Effector CD8-positive, alpha-beta T cell (primary cell): ENCODE measurements around the gene SDR39U1.
A peak's percentile ranks its signal among the peaks of the same experiment; 100 is the strongest.

Source experiments
- DNase-seq: peaks from one replicate; lab custom pipeline; 2025; lab: John Stamatoyannopoulos, UW

SDR39U1 gene

DNA sequence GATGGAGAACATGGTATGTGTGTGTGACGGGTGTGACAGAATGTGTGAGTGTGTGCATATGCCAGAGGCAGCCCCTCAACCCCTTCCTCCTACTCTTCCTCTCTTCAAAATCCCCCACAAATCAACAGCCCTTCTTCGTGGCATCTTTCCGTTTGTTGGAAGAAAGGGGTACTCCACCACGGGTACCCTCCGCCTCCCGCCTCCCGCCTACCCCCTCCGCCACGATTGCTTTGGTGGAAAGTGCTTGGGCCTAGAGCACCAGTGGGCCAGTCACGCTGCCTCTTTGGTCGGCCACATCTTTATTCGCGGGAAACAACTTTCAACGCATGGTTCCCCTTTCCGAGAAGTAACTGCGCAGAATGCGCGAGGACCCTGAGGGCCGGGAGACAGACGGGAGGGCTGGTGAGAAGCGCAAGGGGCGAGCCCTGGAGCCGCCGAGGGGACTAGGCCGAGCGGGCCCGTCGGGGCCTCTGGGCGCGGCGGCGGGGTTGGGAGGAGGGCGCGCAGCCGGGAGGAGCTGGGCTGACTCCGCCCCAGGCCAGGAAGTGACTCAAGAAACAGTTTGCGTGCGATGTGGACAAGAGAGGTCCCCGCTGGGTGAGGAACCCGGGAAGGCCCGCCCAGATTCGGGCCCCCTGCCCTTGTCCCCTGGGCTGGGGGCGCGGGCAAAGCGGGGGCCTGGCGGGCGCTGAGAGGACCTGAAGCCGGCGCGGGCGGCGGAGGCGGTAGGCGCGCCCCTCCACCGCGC lies 13.0 kb downstream of the SDR39U1 start, which contains the start of the genes CBLN3 and KHNYN:
CBLN3 (minus strand) TSS at position 274 of the 748 bp plus-strand sequence. CDS start 614 bp downstream, outside the sequence.
KHNYN (plus strand) TSS at position 560 of the 748 bp plus-strand sequence. CDS start 777 bp downstream, outside the sequence.
- DNase-seq: peak; percentile 72

DNA sequence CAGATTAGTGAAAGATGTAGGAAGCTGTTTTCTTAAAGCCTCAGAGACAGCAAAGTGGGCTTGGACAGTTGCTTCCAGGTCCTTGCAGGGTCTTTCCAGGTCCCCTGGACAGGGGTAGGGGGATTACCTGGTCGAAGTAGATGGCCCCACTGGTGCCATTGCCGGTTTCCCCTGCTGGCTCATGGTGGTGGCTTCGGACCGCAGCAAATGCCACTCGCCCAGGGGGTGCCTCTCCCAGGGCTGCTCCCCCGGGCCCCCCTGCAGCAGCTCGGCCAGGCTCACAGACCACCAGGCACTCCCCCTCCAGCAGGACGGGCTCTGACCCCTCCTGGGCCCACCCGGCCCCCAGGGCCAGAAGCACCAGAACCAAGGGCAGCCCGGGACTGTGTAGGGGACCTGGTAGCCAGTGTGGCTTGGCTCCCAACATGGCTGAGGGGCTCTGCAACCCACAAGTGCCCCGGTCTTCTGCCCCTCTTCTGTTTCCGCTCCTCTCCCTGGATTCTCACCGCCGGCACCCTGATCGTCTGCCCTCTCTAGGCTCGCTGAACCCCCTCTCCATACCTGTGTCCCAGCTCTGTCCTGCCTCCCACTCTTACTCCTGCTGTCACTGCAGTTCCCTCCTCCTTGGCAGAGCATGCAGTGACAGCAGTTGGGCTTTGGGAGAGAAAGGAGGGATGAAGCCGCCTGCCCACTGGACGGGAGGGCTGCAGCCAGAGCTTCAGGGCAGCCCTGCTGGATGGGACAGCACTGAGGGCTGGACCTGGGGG lies 13.8 kb downstream of the SDR39U1 start:
- DNase-seq: no peak

- DNase-seq: no peak
These were observed 14.8 kb downstream of the SDR39U1 start for GRCh38 chr14:24427537-24428508.

GRCh38 chr14:24426912-24427536 lies 15.6 kb downstream of the SDR39U1 start:
- no peak for DNase-seq

DNA sequence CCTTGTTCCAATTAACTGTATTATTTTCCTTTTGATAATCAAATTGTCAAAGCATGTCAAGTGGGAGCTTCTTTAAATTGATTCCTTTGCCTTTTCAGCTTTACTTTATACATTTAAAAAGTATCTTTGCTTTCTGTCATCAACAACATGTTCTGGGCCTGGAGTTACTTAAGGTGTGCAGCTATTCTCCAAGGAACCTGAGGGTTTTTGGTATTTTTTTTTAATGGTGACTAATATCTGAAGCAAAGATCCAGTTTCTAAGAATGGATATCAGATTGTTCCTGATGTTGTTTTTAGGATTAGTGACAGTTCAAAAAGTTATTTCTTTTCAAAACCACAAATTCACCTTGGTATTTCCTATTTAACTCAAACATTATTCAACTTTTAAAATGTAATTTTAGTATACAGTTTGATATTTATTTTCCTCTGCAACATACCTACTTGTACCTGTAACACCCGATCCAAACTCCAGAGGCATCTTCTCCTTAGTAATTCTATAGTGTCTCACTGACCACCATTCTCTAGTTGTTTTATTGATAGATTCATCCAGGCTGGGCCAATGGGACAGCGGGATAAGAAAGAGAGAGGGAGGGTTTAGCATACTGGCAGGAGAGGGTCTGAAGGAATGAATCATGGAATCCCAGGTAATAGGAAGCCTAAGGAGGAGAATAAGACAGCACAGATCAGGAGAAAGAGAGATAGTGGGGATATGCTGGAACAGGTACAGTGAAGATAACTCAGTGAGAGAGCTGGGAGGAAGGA lies 16.2 kb downstream of the SDR39U1 start:
- DNase-seq: no peak

DNA sequence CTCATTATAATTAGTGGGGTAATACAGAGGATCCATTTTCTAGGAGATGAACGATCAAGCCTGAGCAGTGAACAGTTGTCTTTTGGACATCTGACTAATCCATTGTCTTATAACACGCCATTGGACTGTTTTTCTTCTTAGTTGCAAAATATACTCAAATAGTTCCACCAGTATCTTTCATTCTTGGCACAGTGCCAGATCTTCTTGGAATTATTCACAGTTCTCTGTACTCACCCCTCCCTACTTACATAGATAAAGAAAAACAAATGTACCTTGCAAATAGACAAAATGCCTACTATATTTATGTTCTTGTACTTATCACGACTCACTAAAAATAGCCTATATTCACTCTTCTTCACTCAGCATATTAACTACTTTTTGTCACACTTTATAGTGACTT lies 16.9 kb downstream of the SDR39U1 start:
- no peak for DNase-seq

DNA sequence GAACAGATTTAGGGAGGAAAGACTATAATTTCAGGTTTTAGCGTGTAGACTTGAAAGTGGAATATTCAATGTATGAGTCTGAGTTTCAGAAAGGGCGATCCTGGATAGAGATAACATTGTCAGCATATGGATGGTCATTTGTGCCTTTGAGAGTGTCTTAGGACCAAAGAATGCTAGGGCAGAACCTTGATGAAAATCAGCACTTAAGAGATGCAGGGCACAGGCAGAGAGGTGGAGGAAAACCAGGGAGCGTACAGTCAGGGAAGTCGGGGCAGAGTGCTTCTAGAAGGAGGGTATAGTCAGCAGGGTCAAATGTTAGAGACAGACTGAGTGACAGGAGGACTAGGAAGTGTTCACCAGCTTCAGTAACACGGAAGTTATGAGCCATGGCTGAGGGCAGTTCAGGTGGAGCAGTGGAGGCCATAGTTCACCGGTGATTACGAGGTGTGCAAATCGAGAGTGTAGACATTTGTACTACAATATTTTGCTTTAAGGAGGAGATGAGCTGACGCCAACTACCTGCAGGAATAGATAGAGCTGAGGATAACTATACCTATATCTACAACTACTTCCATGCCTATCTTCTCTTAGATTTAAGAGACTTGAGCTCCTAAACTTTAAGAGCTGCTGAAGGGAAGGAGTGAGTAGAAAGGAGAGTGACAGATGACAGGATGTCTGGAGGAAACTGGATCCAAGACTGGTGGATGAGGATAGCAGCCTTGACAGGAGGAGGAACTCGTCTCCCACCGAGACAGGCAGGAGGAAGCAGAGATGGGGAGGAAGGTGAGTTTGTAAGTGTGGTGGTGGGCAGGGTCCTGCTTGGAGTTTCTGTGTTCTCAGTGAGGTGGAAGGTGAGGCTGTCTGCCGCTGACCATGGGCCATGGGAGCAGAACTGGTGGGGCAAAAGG lies 19.6 kb downstream of the SDR39U1 start:
- no peak for DNase-seq

DNA sequence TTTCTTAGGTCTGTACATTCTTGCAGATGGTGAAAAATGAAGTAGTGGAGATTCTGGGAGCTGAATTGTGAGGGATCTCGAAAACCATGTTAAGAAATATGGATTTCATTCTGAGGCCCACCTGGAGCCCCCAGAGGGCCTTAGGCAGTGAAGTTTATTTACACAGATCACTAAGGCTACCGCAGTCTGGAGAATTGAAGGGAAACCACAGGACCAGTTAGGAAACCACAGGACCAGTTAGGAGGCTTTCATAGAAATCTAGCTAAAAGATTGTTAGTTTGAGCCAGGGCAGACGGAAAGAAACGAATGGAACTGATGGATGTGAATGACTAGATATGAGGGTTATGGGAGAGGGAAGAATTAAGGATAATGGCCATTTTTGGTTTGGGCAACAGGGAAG lies 20.3 kb downstream of the SDR39U1 start:
- DNase-seq: no peak

DNA sequence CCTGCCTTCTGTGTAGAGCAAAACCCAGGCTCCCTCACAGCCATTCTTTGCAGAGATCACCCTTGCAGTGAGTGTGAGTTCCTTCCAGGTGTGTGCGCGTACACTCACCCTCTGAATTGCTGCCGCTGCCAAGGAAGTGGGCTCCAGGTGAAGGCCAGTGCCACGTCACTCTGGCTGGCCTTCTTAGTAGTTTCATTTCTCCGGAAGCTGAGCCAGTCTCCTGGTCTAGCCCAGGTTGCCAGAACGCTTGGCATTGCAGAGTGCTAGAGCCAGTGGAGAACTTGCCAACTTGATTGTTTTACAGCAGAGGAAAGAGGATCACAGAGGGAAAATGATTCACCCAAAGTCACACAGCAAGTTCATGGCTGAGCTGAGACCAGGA lies 24.1 kb downstream of the SDR39U1 start:
- DNase-seq: no peak

- DNase-seq: no peak
These were observed 24.6 kb downstream of the SDR39U1 start for GRCh38 chr14:24417832-24418491.

DNA sequence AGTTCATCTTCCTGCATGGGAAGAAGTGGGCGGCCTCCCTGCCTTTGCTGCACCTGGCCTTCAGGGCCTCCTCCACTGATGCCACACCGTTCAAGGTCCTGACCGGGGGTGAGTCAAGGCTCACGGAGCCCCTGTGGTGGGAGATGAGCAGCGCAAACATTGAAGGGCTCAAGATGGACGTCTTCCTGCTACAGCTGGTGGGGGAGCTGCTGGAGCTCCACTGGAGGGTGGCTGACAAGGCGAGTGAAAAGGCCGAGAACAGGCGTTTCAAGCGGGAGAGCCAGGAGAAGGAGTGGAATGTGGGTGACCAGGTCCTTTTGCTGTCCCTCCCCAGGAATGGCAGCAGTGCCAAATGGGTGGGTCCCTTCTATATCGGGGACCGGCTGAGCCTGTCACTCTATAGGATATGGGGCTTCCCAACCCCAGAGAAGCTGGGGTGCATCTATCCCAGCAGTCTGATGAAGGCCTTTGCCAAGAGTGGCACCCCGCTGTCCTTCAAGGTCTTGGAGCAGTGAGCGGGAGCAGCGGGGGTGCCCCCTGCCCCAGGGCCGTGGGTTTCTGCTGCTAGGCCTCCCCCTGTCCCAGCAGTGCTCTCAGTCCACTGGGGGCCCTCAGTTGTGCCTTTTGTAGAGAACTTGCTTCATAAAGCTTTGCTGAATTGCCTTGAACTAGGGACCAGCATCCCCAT lies 25.5 kb downstream of the SDR39U1 start:
- DNase-seq: no peak

DNA sequence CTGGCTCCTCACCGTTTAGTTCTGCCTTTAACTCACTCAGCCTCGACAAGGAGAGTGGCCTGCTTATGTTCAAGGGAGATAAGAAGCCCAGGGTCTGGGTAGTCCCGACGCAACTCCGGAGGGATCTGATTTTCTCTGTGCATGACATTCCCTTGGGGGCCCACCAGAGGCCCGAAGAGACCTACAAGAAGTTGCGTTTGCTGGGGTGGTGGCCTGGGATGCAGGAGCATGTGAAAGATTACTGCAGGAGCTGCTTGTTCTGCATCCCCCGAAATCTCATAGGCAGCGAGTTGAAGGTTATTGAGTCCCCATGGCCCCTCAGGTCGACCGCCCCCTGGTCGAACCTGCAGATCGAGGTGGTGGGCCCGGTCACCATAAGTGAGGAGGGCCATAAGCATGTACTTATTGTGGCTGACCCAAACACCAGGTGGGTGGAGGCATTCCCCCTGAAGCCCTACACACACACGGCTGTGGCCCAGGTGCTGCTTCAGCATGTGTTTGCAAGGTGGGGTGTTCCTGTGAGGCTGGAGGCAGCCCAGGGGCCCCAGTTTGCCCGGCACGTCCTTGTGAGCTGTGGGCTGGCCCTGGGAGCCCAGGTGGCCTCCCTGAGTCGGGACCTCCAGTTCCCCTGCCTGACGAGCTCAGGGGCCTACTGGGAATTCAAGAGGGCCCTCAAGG lies 26.2 kb downstream of the SDR39U1 start:
- no peak for DNase-seq

DNA sequence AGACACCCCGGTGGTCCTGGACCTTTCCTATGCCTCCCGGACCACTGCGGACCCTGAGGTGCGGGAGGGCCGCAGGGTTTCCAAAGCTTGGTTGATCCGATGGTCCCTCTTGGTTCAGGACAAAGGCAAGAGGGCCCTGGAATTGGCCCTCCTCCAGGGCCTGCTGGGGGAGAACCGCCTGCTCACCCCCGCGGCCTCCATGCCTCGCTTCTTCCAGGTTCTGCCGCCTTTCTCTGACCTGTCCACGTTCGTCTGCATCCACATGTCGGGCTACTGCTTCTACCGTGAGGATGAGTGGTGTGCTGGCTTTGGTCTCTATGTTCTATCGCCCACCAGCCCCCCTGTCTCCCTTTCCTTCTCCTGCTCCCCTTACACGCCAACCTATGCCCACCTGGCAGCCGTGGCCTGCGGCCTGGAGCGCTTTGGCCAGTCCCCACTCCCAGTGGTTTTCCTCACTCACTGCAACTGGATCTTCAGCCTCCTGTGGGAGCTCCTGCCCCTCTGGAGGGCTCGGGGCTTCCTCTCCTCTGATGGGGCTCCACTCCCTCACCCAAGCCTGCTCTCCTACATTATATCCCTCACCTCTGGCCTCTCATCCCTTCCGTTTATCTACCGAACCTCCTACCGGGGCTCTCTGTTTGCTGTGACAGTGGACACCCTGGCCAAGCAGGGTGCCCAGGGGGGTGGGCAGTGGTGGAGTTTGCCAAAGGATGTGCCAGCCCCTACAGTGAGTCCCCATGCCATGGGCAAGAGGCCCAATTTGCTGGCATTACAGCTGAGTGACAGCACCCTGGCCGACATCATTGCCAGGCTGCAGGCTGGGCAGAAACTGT lies 26.9 kb downstream of the SDR39U1 start:
- no peak for DNase-seq

- DNase-seq: no peak
These were observed 27.7 kb downstream of the SDR39U1 start for GRCh38 chr14:24414732-24415420.

DNA sequence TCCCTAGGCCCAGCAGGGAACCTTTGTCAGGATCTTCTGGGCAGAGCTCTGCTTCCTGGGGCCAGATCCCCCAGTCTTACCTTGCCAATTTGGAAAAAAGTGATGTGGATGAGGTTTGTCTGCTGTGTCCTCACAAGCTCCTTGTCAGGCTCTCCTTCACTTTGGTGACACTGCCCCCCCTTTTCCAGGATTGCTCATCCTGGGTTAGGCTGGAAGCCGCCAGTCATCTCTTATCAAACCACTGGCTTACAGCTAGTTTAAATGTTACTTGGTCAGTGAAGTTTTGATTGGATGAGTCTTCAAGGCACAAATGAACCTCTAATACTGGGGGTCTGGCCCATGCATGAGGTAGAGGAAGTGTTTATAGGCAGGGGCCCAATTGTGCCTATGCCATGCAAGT lies 28.5 kb downstream of the SDR39U1 start:
- no peak for DNase-seq
